Activated naive CD8-positive, alpha-beta T cell treated with anti-CD3 and anti-CD28 coated beads, Interleukin-2, amount 50 U/mL, for 24 hours (primary cell): Measurements from ENCODE around the gene PLXNC1.
A peak's percentile ranks its signal among the peaks of the same experiment; 100 is the strongest.

Source experiments
- ATAC-seq: fragments of 150-1000 bp; cut with Tn5 transposase; one replicate; pipeline ENCODE4 v1.10.0; 2021
- DNase-seq: peaks from one replicate; pipeline ENCODE4 v3.0.0; 2021
- H3K27ac Mint-ChIP-seq: one replicate; pipeline ENCODE4 v1.8.0; 2021; ENCODE audit warnings: mild to moderate bottlenecking, mixed read lengths
- H3K27me3 Mint-ChIP-seq: one replicate; pipeline ENCODE4 v1.8.0; 2021; ENCODE audit warnings: mixed read lengths
- H3K36me3 Mint-ChIP-seq: one replicate; pipeline ENCODE4 v1.8.0; 2021; ENCODE audit warnings: low read depth, mixed read lengths
- H3K4me1 Mint-ChIP-seq: one replicate; pipeline ENCODE4 v1.8.0; 2021; ENCODE audit warnings: mixed read lengths
- H3K4me3 Mint-ChIP-seq: one replicate; pipeline ENCODE4 v1.8.0; 2021; ENCODE audit warnings: mild to moderate bottlenecking, moderate library complexity, mixed read lengths
- H3K9me3 Mint-ChIP-seq: one replicate; pipeline ENCODE4 v1.8.0; 2021; ENCODE audit warnings: mixed read lengths

Gene PLXNC1

GRCh38 chr12:94174576-94174975, 26.2 kb downstream of the PLXNC1 start:
- no peaks in the 10 kb centered on the region for H3K27me3 Mint-ChIP-seq
- peaks cover 13% of the 10 kb centered on the region for H3K9me3 Mint-ChIP-seq
- H3K36me3 Mint-ChIP-seq = peaks cover 12% of the 10 kb centered on the region
- ATAC-seq (peak; percentile 41), DNase-seq (peak; percentile 62)
- H3K27ac Mint-ChIP-seq = peak overlapping the region; percentile 25
- peak overlapping the region; percentile 5 for H3K4me3 Mint-ChIP-seq
- peaks cover 64% of the 10 kb centered on the region for H3K4me1 Mint-ChIP-seq

- peak; percentile 29 for DNase-seq
- Mint-ChIP-seq H3K4me3 (peak overlapping the region; percentile 55), H3K36me3 (peaks cover 14% of the 10 kb centered on the region), H3K4me1 (peaks cover 55% of the 10 kb centered on the region), H3K27ac (peak overlapping the region; percentile 72), H3K27me3 (no peaks in the 10 kb centered on the region), H3K9me3 (peaks cover 13% of the 10 kb centered on the region)
- peak; percentile 53 for ATAC-seq
Observed at GRCh38 chr12:94175763-94176668, 27.6 kb downstream of the PLXNC1 start.

GRCh38 chr12:94178054-94178453, 29.7 kb downstream of the PLXNC1 start:
- ATAC-seq (no peak), DNase-seq (no peak)
- Mint-ChIP-seq H3K4me3 (no peak overlapping the region), H3K9me3 (peaks cover 13% of the 10 kb centered on the region), H3K36me3 (peaks cover 14% of the 10 kb centered on the region), H3K27ac (no peak overlapping the region), H3K27me3 (no peaks in the 10 kb centered on the region), H3K4me1 (peaks cover 39% of the 10 kb centered on the region)

- Mint-ChIP-seq H3K4me3 (no peak overlapping the region), H3K27me3 (no peaks in the 10 kb centered on the region), H3K4me1 (peaks cover 30% of the 10 kb centered on the region), H3K36me3 (peaks cover 14% of the 10 kb centered on the region), H3K9me3 (peaks cover 13% of the 10 kb centered on the region), H3K27ac (no peak overlapping the region)
- DNase-seq (no peak), ATAC-seq (no peak)
Observed at GRCh38 chr12:94178882-94179281, 30.5 kb downstream of the PLXNC1 start.

GRCh38 chr12:94179723-94180122, 31.3 kb downstream of the PLXNC1 start:
- Mint-ChIP-seq H3K9me3 (peaks cover 13% of the 10 kb centered on the region), H3K4me1 (peaks cover 22% of the 10 kb centered on the region), H3K27ac (no peak overlapping the region), H3K4me3 (no peak overlapping the region), H3K36me3 (peaks cover 14% of the 10 kb centered on the region), H3K27me3 (no peaks in the 10 kb centered on the region)
- DNase-seq (no peak), ATAC-seq (no peak)

GRCh38 chr12:94180558-94181296, 32.4 kb downstream of the PLXNC1 start:
- no peak for DNase-seq
- peak; percentile 3 for ATAC-seq
- no peaks in the 10 kb centered on the region for H3K27me3 Mint-ChIP-seq

GRCh38 chr12:94182986-94183707, 34.8 kb downstream of the PLXNC1 start:
- no peaks in the 10 kb centered on the region for H3K27me3 Mint-ChIP-seq
- peaks cover 10% of the 10 kb centered on the region for H3K36me3 Mint-ChIP-seq
- no peak overlapping the region for H3K27ac Mint-ChIP-seq
- ATAC-seq = no peak
- no peak for DNase-seq
- peaks cover 3% of the 10 kb centered on the region for H3K9me3 Mint-ChIP-seq
- H3K4me1 Mint-ChIP-seq = peaks cover 5% of the 10 kb centered on the region
- no peak overlapping the region for H3K4me3 Mint-ChIP-seq

More at GRCh38 chr12:94180558-94181296, 32.4 kb downstream of the PLXNC1 start:
- Mint-ChIP-seq H3K4me1 (peaks cover 12% of the 10 kb centered on the region), H3K9me3 (peaks cover 13% of the 10 kb centered on the region), H3K36me3 (peaks cover 14% of the 10 kb centered on the region), H3K27ac (peak overlapping the region; percentile 41), H3K4me3 (no peak overlapping the region)

GRCh38 chr12:94183708-94184379, 35.5 kb downstream of the PLXNC1 start:
- no peak overlapping the region for H3K4me3 Mint-ChIP-seq
- ATAC-seq (no peak), DNase-seq (no peak)
- H3K9me3 Mint-ChIP-seq = no peaks in the 10 kb centered on the region
- no peak overlapping the region for H3K27ac Mint-ChIP-seq
- H3K36me3 Mint-ChIP-seq = peaks cover 8% of the 10 kb centered on the region
- peaks cover 5% of the 10 kb centered on the region for H3K4me1 Mint-ChIP-seq
- H3K27me3 Mint-ChIP-seq = no peaks in the 10 kb centered on the region

- DNase-seq = no peak
- H3K4me3 Mint-ChIP-seq = no peak overlapping the region
- peaks cover 5% of the 10 kb centered on the region for H3K36me3 Mint-ChIP-seq
- no peak for ATAC-seq
- no peaks in the 10 kb centered on the region for H3K27me3 Mint-ChIP-seq
- H3K9me3 Mint-ChIP-seq = no peaks in the 10 kb centered on the region
- no peak overlapping the region for H3K27ac Mint-ChIP-seq
- H3K4me1 Mint-ChIP-seq = peaks cover 5% of the 10 kb centered on the region
Observed at GRCh38 chr12:94184995-94185719, 36.8 kb downstream of the PLXNC1 start.

GRCh38 chr12:94185801-94186200, 37.4 kb downstream of the PLXNC1 start:
- Mint-ChIP-seq H3K27me3 (no peaks in the 10 kb centered on the region), H3K36me3 (peaks cover 9% of the 10 kb centered on the region), H3K4me3 (no peak overlapping the region), H3K27ac (no peak overlapping the region), H3K4me1 (peaks cover 4% of the 10 kb centered on the region), H3K9me3 (no peaks in the 10 kb centered on the region)
- no peak for DNase-seq
- ATAC-seq = no peak

GRCh38 chr12:94186278-94187241, 38.2 kb downstream of the PLXNC1 start:
- no peak overlapping the region for H3K4me3 Mint-ChIP-seq
- peaks cover 11% of the 10 kb centered on the region for H3K36me3 Mint-ChIP-seq
- DNase-seq = no peak
- no peaks in the 10 kb centered on the region for H3K9me3 Mint-ChIP-seq
- H3K27me3 Mint-ChIP-seq = no peaks in the 10 kb centered on the region
- peaks cover 6% of the 10 kb centered on the region for H3K4me1 Mint-ChIP-seq
- H3K27ac Mint-ChIP-seq = no peak overlapping the region
- ATAC-seq = no peak

GRCh38 chr12:94187361-94187760, 39.0 kb downstream of the PLXNC1 start:
- ATAC-seq = no peak
- H3K4me1 Mint-ChIP-seq = peaks cover 6% of the 10 kb centered on the region
- peaks cover 18% of the 10 kb centered on the region for H3K36me3 Mint-ChIP-seq
- no peaks in the 10 kb centered on the region for H3K9me3 Mint-ChIP-seq
- no peaks in the 10 kb centered on the region for H3K27me3 Mint-ChIP-seq
- H3K4me3 Mint-ChIP-seq = no peak overlapping the region
- H3K27ac Mint-ChIP-seq = no peak overlapping the region
- DNase-seq = no peak

GRCh38 chr12:94190623-94191022, 42.2 kb downstream of the PLXNC1 start:
- ATAC-seq = no peak
- no peak for DNase-seq
- Mint-ChIP-seq H3K36me3 (peaks cover 24% of the 10 kb centered on the region), H3K27ac (no peak overlapping the region), H3K4me1 (peaks cover 6% of the 10 kb centered on the region), H3K9me3 (no peaks in the 10 kb centered on the region), H3K27me3 (no peaks in the 10 kb centered on the region), H3K4me3 (no peak overlapping the region)
